Panc1 (cell line): Measurements from ENCODE around the gene SLC6A20. TPM values are rescaled to one million over a fixed set of nuclear protein-coding genes. Genes with fewer than 3 reads are reported as not detected.

Source experiments
- ATAC-seq: fragments of 200-7000 bp; cut with Tn5 transposase; 2 replicates; pipeline ENCODE4 v1.9.1; 2020; ENCODE audit warnings: mild to moderate bottlenecking, moderate library complexity
- BruUV-seq: library from RNA; stranded (reverse); fragments of 400-500 nt; replicated peaks from 2 replicates; lab custom pipeline; 2021; lab: Mats Ljungman, UMichigan
- CTCF ChIA-PET: fragments of 300-600 bp; sonication (Branson Sonifier 250); formaldehyde crosslinking; loops from one replicate; lab custom pipeline; 2022; ENCODE audit warnings: antibody characterized with exemption; lab: Charles Lee
- POLR2A ChIA-PET: fragments of 300-600 bp; sonication (Branson Sonifier 250); formaldehyde crosslinking; loops from one replicate; lab custom pipeline; 2022; ENCODE audit warnings: antibody characterized with exemption; lab: Charles Lee
- DNase-seq: peaks from one replicate; pipeline ENCODE4 v3.0.0-alpha.2; 2010; ENCODE audit warnings: low read depth, low spot score
- H3K27ac ChIP-seq: 2 replicates; pipeline ENCODE4 v1.5.1; 2011; ENCODE audit warnings: mild to moderate bottlenecking, low read length, inconsistent platforms
- H3K27me3 ChIP-seq: fragments of 200-500 bp; sonication (Bioruptor generic); 2 replicates; pipeline ENCODE4 v1.6.0; 2014; ENCODE audit warnings: low read length, inconsistent platforms; ENCODE audit not compliant: control insufficient read depth, insufficient read depth
- H3K36me3 ChIP-seq: fragments of 200-500 bp; sonication (Bioruptor generic); 2 replicates; pipeline ENCODE4 v1.5.1; 2014; ENCODE audit warnings: inconsistent platforms, mild to moderate bottlenecking, low read length, moderate library complexity; ENCODE audit not compliant: control insufficient read depth, insufficient read depth
- H3K4me1 ChIP-seq: 2 replicates; pipeline ENCODE4 v1.5.1; 2011; ENCODE audit warnings: inconsistent platforms, mild to moderate bottlenecking, low read length, moderate library complexity; ENCODE audit not compliant: control insufficient read depth, insufficient read depth
- H3K4me3 ChIP-seq, 2 experiments: 2 replicates each; pipeline ENCODE4 v1.5.1; 2011 to 2012; ENCODE audit warnings: low read depth in 2 of 2, low read length in 2 of 2, mild to moderate bottlenecking in 2 of 2, inconsistent platforms in 1 of 2, moderate library complexity in 1 of 2
- H3K9me3 ChIP-seq: fragments of 200-500 bp; sonication (Bioruptor generic); 2 replicates; pipeline ENCODE4 v1.5.1; 2014; ENCODE audit warnings: low read depth, mild to moderate bottlenecking, inconsistent platforms, low read length, moderate library complexity; ENCODE audit not compliant: control insufficient read depth, insufficient read depth
- POLR2AphosphoS5 ChIP-seq: IDR thresholded peaks from 2 replicates; pipeline ENCODE4 v1.6.1; 2012; ENCODE audit warnings: mild to moderate bottlenecking, low read depth, low read length, moderate library complexity
- REST ChIP-seq, 2 experiments: IDR thresholded peaks; 2 replicates each; pipeline ENCODE4 v1.6.1; 2011 to 2012; ENCODE audit warnings: low read depth in 2 of 2, control low read depth in 1 of 2, low read length in 1 of 2, mild to moderate bottlenecking in 1 of 2, moderate library complexity in 1 of 2; ENCODE audit not compliant: insufficient read depth in 1 of 2
- SIN3A ChIP-seq: IDR thresholded peaks from 2 replicates; pipeline ENCODE4 v1.6.1; 2012; ENCODE audit warnings: low read depth, mild to moderate bottlenecking, low read length, moderate library complexity, borderline replicate concordance; ENCODE audit not compliant: insufficient read depth
- TCF7L2 ChIP-seq: IDR thresholded peaks from 2 replicates; pipeline ENCODE4 v1.6.1; 2011; ENCODE audit warnings: mild to moderate bottlenecking, low read depth, low read length, inconsistent platforms
- in situ Hi-C: cut with HindIII; loops from 2 replicates; pipeline ENCODE4 v1.10.0; 2016; ENCODE audit warnings: low sequenced_read_pairs, low pct_unique_long_range_greater_than_20kb
- intact Hi-C: fragments of 100-400 bp; cut with micrococcal nuclease; formaldehyde crosslinking; loops from one replicate; pipeline ENCODE4 v1.10.0; 2022; ENCODE audit not compliant: unreplicated experiment
- total RNA-seq: library from RNA; stranded (reverse); gene quantifications from one replicate; pipeline ENCODE4 v1.2.1, GENCODE V29; 2021; ENCODE audit not compliant: unreplicated experiment
- TF ChIP-seq, protein P1 (sequence below): fragments of 450-650 bp; IDR thresholded peaks from 2 replicates; pipeline ENCODE4 v1.5.1; 2017; ENCODE audit warnings: mild to moderate bottlenecking

SLC6A20 gene
- total RNA-seq, 1 experiment from 2014 or later, result 0.28 TPM

- peak; percentile 48; the same call in 1 of the 2 replicates for ATAC-seq
- Histone ChIP-seq H3K9me3 (no peaks in the 10 kb centered on the region), H3K4me3 (no peak overlapping the region), H3K27me3 (no peaks in the 10 kb centered on the region), H3K4me1 (no peaks in the 10 kb centered on the region), H3K36me3 (no peaks in the 10 kb centered on the region; the same call in none of the 2 replicates), H3K27ac (no peak overlapping the region)
- ChIA-PET CTCF (no interaction called here), POLR2A (no interaction called here)
- TF ChIP-seq POLR2AphosphoS5 (no peak), TCF7L2 (no peak), REST (IDR thresholded peaks at IDR 0.05; ENCODE audit: insufficient read depth in 1 of 2, low read depth in 2 of 2, low read length in 1 of 2) (no peak), SIN3A (no peak)
- TF ChIP-seq, protein P1, sequence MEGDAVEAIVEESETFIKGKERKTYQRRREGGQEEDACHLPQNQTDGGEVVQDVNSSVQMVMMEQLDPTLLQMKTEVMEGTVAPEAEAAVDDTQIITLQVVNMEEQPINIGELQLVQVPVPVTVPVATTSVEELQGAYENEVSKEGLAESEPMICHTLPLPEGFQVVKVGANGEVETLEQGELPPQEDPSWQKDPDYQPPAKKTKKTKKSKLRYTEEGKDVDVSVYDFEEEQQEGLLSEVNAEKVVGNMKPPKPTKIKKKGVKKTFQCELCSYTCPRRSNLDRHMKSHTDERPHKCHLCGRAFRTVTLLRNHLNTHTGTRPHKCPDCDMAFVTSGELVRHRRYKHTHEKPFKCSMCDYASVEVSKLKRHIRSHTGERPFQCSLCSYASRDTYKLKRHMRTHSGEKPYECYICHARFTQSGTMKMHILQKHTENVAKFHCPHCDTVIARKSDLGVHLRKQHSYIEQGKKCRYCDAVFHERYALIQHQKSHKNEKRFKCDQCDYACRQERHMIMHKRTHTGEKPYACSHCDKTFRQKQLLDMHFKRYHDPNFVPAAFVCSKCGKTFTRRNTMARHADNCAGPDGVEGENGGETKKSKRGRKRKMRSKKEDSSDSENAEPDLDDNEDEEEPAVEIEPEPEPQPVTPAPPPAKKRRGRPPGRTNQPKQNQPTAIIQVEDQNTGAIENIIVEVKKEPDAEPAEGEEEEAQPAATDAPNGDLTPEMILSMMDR, result no peak
- DNase-seq, result no peak
- in situ Hi-C loops, result no loop called here
- no TSS peak for BruUV-seq
- intact Hi-C loops, result no loop called here
Observed at GRCh38 chr3:45826908-45827307, 30.6 kb upstream of the SLC6A20 start.

GRCh38 chr3:45826321-45826720 is 30.0 kb upstream of the SLC6A20 start:
- no peak for TF ChIP-seq SIN3A
- CTCF ChIA-PET, result no interaction called here
- H3K36me3 ChIP-seq, result no peaks in the 10 kb centered on the region; the same call in none of the 2 replicates
- BruUV-seq, result no TSS peak
- ATAC-seq (peak; percentile 34; the same call in 1 of the 2 replicates), DNase-seq (no peak)
- in situ Hi-C loops (no loop called here), intact Hi-C loops (no loop called here)
- no peaks in the 10 kb centered on the region for H3K4me1 ChIP-seq
- H3K4me3 ChIP-seq, result no peak overlapping the region
- POLR2A ChIA-PET, result no interaction called here
- H3K27me3 ChIP-seq, result no peaks in the 10 kb centered on the region
- no peaks in the 10 kb centered on the region for H3K9me3 ChIP-seq
- no peak overlapping the region for H3K27ac ChIP-seq

- CTCF ChIA-PET, result no interaction called here
- DNase-seq (no peak), ATAC-seq (no peak)
- no peaks in the 10 kb centered on the region for H3K27me3 ChIP-seq
- BruUV-seq, result no TSS peak
- H3K27ac ChIP-seq, result no peak overlapping the region
- H3K4me3 ChIP-seq, result no peak overlapping the region
- no peaks in the 10 kb centered on the region for H3K9me3 ChIP-seq
- H3K36me3 ChIP-seq, result no peaks in the 10 kb centered on the region; the same call in 1 of the 2 replicates
- in situ Hi-C loops (no loop called here), intact Hi-C loops (no loop called here)
- POLR2A ChIA-PET, result interaction anchor here (0.6 kb wide), 1 partner anchor 40 kb away, joined by 3 read pairs; no protein-coding TSS in a partner anchor
- TF ChIP-seq POLR2AphosphoS5, result no peak
- no peak for TF ChIP-seq SIN3A
- TF ChIP-seq, protein P1, result no peak
- no peak for TF ChIP-seq REST (IDR thresholded peaks at IDR 0.05; ENCODE audit: insufficient read depth in 1 of 2, low read depth in 2 of 2, low read length in 1 of 2)
- TF ChIP-seq TCF7L2, result no peak
- H3K4me1 ChIP-seq, result no peaks in the 10 kb centered on the region
Observed at GRCh38 chr3:45821127-45821526, 24.8 kb upstream of the SLC6A20 start.
